ENCODE results near the gene ASTN2.

Gene ASTN2

DNA sequence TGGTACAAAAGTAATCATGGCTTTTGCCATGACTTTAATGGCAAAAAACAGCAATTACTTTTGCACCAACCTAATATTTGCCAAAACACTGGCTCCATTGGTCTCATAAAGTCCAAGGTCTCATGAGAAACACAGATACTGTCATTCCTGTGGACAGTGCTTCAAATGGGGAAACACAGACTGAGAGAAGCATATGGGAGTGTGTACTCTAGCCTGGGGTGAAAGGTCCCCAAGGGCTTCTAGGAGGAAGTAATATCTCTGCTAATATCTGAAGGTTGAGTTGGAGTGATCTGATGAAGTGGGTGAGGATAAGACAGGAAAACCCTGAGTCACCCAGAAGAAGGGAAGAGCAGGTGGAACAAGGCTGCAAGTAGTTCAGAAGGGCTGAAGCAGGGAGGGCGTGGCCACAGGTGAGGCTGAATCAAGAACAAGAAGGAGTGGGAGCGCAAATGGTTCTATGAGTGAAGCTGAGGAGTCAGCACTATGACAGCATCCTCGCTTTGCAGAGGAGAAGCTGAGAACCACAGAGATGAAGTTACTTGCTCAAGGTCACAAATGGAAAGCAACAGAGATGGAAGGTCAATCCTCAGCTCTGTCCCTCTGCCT is 164.1 kb downstream of the ASTN2 start:
- DNase-seq (ENCODE audit: low read depth in 2 of 2), result no peak

GRCh38 chr9:117249799-117250198 is 165.1 kb downstream of the ASTN2 start:
- DNase-seq (ENCODE audit: low read depth in 2 of 2), result no peak

DNA sequence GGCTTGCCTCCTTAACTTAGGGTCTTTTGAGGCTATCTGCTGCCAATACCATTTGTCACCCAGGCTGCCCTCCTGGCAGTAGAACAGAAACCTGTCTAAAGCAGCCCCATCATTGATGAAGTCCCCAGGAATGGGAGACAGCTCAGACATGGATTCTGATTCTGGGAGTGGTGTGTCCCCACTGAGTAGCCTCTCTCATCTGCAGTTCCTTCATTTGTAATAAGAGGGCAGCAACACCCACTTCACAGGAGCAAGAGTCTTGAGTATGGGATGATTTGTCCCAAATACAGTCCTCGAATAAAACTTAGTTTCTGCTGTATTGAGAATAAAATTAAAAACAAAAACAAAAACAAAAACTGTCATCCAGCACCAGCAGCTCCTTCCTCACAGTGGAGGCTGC is 167.6 kb downstream of the ASTN2 start:
- no peak for DNase-seq (ENCODE audit: low read depth in 2 of 2)

- no peak for DNase-seq (ENCODE audit: low read depth in 2 of 2)
Measured at GRCh38 chr9:117245175-117245829, 169.6 kb downstream of the ASTN2 start.

DNA sequence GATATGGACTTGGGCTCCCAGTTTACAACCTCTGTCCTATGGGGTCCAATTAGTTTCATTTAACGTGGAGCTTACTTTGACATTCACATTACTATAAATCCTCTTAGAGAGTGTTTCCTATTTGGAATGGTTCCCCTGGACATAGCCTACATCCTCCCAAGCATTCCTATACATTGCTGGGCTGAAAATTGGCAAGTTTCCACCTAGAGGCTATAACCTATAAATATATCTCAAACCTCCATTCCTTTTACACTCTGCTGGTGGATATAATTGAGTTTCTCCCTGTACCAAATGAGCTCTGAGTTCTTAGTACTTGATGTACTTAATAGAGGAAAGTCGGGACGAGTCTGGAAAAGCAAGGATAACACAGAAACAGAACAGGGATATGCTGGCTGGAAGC is 172.8 kb downstream of the ASTN2 start:
- DNase-seq (ENCODE audit: low read depth in 2 of 2), result no peak

- DNase-seq (ENCODE audit: low read depth in 2 of 2), result no peak
Measured at GRCh38 chr9:117239428-117239827, 175.4 kb downstream of the ASTN2 start.

- no peak for DNase-seq (ENCODE audit: low read depth in 2 of 2)
Measured at GRCh38 chr9:117234103-117234502, 180.8 kb downstream of the ASTN2 start.

- DNase-seq (ENCODE audit: low read depth in 2 of 2), result no peak
Measured at GRCh38 chr9:117233016-117233415, 181.8 kb downstream of the ASTN2 start.

DNA sequence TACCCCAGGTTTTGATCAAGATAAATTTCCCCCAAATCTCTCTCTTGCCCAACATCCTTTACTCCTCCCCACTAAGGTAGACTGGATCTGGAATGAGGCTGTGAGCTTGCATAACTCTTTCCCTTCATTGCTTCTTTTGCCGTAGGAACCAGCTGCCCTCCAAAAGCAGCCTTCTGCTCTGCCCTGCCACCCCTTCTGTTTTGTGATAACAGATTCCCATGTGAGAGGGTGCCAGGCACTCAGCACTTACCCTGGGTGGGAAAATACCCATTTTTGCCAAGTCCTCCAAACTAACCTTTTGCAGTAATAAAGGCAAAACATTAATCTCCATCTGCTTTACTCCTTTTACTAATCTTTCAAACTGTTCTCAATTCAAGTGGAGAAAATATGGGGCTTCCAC is 182.6 kb downstream of the ASTN2 start:
- DNase-seq (ENCODE audit: low read depth in 2 of 2), result no peak

- no peak for DNase-seq (ENCODE audit: low read depth in 2 of 2)
Measured at GRCh38 chr9:117231012-117231411, 183.8 kb downstream of the ASTN2 start.

GRCh38 chr9:117224695-117225094 is 190.2 kb downstream of the ASTN2 start:
- no peak for DNase-seq (ENCODE audit: low read depth in 2 of 2)

DNA sequence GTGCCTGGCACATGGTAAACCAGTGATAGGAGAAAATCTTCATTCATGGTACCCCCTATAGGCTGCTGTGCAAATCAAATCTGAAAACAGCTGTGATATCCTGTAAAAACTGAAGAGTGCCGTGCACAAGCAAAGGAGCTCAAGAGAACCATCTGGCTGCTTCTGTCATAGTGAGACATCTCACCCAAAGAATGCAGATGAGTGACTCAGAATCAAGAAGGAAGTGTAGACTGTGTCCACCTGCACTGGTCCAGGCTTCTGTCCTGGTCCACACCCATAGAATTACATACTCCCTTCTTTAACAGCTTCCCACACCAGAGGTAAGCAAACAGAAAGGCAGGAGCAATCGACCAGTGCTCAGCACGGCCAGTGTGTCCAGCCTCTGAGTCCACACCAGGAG is 195.9 kb downstream of the ASTN2 start:
- DNase-seq (ENCODE audit: low read depth in 2 of 2), result no peak

DNA sequence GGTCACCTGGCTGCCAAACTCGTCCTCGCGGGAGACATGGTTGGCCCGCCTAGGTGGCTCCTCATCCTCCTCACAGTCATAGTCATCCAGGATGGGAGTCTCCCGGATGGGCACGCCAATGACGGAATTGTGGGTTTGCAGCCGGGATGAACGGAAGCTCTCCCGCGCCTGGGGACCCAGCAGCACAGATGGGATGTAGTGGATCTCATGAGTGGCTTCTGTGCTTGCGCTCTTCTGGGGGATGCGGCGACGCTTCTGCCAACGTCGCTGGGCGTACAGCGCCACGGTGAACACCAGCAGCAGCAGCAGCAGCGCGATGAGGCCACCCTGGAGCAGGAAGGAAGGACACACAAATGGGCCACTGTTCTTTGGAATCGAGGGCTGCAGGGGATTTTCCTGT is 200.4 kb downstream of the ASTN2 start:
- DNase-seq (ENCODE audit: low read depth in 2 of 2), result no peak

GRCh38 chr9:117211280-117211679 is 203.6 kb downstream of the ASTN2 start:
- no peak for DNase-seq (ENCODE audit: low read depth in 2 of 2)

- no peak for DNase-seq (ENCODE audit: low read depth in 2 of 2)
Measured at GRCh38 chr9:117205806-117206205, 209.1 kb downstream of the ASTN2 start.

DNA sequence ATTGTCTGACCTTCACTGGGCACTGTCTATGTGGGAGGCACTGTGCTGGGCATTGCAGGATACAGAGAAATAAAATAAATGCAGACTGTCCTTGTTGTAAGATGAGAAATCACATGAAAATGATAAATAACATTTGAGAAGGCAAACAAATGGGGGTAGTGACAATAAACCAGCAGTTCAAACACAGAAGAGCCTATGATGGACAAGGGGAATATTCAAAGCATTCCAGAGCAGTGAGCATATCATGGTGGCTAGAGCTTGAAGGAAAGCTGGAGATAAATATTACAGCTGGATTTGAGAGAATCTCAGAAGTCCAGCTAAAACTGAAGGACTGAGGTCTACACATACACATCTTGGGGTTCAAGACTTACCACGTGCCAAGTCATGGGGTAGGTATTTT is 209.9 kb downstream of the ASTN2 start:
- DNase-seq (ENCODE audit: low read depth in 2 of 2), result no peak

DNA sequence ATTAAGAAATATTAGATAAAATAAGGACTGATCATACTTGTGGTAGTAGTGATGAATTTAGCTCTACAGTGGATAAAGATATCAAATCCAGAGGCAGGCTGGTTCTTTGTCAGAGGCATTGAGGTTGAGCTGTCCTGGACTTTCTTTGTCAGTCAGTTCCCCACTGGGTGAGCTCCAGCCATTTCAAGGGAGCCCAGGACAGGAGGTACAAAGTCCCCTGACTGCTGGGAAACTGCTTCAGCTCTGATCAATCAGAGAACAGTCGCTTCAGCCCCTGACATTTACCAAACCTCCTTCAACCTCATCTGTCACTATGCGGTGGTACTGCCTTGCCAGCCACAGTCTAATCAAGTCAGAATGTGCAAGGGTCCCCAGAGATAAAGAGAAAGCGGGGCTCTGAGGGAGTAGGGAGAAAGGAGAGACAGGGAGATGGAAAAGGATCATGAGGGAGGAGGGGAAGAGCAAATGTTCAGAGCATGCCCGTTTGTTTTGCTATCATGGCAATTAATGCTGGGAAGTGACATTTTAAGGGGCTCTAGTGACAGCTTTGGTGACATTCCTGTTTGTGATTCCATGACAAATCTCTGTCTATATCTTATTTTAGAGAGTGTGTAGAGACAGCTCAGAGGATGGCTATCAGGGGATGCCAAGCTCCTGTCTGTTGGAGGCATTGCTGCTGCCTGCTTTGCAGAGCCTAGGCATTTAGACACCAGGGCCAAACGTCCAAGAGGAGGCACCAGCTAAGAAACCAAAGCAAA is 223.2 kb downstream of the ASTN2 start:
- DNase-seq (ENCODE audit: low read depth in 2 of 2), result no peak

DNA sequence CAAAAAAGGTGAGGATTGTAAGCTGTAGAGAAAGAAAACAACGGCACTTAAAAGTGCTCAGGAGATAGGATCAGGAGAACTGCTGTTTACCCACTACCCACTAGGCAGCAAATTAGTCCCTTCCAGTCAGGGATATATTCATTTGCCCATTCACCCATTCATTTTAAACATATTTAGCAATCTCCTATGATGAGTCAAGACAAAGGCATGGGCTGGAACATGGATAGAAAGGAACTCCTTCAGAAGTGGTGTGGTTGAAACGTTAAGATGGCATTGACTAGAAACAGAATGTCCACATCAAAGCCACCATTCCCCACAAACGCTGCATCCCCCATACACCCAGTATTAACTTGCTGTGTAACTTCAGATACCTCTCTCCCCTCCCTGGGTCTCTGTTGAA is 225.7 kb downstream of the ASTN2 start:
- no peak for DNase-seq (ENCODE audit: low read depth in 2 of 2)

- DNase-seq (ENCODE audit: low read depth in 2 of 2), result no peak
Measured at GRCh38 chr9:117188394-117188793, 226.5 kb downstream of the ASTN2 start.

DNA sequence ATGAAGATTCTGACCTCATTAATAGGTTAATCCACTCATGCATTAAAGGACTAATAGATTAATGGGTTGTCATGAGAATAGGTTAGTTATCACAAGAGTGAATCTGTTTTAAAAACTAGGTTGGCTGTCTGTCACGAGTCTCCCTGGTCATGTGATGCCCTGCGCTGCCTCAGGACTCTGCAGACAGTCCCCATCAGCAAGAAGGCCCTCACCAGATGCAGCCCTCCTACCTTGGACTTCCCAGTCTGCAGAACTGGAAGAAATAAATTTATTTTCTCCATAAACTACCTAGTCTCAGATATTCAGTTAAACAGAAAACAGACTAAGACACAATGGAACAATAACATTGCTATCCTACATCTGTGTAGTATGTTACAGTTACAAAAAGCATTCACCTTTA is 227.4 kb downstream of the ASTN2 start:
- DNase-seq (ENCODE audit: low read depth in 2 of 2), result no peak

- no peak for DNase-seq (ENCODE audit: low read depth in 2 of 2)
Measured at GRCh38 chr9:117184173-117184572, 230.7 kb downstream of the ASTN2 start.

DNA sequence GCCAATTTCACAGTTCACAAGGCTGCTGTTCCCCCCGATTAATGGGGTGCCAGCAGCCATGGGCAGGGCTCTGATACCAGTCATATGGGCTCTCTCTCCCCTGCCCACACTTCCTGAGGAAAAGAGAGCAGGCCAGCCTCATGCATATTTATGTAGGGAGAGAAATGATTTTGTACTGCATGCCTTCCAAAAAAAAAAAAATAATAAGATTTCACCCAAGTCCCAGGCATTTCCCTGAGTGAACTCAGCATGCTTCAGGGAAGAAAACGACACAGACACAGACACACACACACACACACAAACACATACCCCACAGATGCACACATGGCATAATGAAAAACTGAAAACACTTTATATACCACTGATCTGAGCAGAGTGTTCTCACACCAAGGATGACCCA is 232.8 kb downstream of the ASTN2 start:
- DNase-seq (ENCODE audit: low read depth in 2 of 2), result no peak

DNA sequence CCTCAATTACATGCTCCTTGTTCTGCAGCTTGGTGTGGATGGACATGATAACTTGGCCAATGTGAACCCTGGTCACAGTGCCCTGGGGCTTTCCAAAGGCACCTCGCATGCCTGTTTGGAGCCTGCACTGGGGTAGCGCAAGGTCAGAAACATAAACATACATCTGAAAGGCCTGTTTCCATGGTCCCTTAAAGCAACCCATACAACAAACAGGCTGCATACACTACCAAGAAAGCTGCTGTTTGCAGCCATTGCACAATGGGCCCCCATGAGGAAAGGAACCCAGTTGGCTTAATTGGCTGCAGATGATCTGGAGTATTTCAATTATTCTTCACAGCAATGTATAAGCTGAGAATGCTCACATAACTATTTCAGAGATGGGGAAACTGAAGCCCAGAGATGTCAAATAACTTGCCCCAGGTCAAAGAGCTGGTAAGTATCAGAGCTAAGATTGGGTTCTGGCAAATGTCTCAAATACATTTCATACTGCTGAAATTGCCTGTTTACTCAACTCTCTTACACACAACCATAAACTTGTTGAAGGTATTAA is 233.9 kb downstream of the ASTN2 start:
- no peak for DNase-seq (ENCODE audit: low read depth in 2 of 2)

All from stimulated activated CD4-positive, alpha-beta T cell treated with anti-CD3 and anti-CD28 coated beads, Interleukin-1b, Interleukin-23, amount 100 ng/mL, for 4 hours (primary cell).